ENCODE measurements around the gene RUSF1. TPM values are rescaled to one million over a fixed set of nuclear protein-coding genes. Genes with fewer than 3 reads are reported as not detected.

The RUSF1 gene
- total and polyA plus RNA-seq, 2 experiments from 2014 or later: 34.6 to 74.0 TPM

DNA sequence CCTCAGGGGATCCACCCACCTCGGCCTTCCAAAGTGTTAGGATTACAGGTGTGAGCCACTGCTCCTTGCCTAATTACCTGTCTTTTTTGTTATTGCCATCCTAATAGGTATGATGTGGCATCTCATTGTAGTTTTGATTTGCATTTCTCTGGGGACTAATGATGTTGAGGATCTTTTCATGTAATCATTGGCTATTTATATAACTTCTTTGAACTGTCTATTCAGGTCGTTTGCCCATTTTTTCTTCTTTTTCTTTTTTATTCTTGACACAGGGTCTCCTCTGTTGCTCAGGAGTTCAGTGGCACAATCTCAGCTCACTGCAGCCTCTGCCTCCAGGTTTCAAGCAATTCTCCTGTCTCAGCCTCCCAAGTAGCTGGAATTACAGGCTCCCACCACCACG is 37.6 kb downstream of the RUSF1 start:
- H3K36me3 ChIP-seq (ENCODE audit: low read depth): peaks cover 20% of the 10 kb centered on the region
- 75 to 81% methylated on average over 3 of the region's 3 CpGs for WGBS, 2 experiments (ENCODE audit: low coverage in 1 of 2, low lambda C conversion rate in 2 of 2, missing lambda C conversion rate in 2 of 2)
- peak overlapping the region; percentile 90 for H3K9ac ChIP-seq
- peak overlapping the region; percentile 65 for H2AFZ ChIP-seq
- H4K20me1 ChIP-seq (ENCODE audit: insufficient read depth): no peaks in the 10 kb centered on the region
- TF ChIP-seq EZH2phosphoT487 (IDR thresholded peaks at IDR 0.05; ENCODE audit: insufficient read depth, low read depth): no peak
- TF ChIP-seq EZH2 (IDR thresholded peaks at IDR 0.05; ENCODE audit: insufficient read depth, poor library complexity, severe bottlenecking): no peak
- in situ Hi-C loops (cut with MboI): no loop called here
- H3K27me3 ChIP-seq (replicated peaks; ENCODE audit: insufficient read depth): no peaks in the 10 kb centered on the region
- peaks cover 6% of the 10 kb centered on the region; the same call in 1 of the 2 replicates for H3K4me1 ChIP-seq (ENCODE audit: insufficient read depth)
- peak overlapping the region; percentile 90 for H3K4me2 ChIP-seq (ENCODE audit: unreplicated experiment)
- H3K4me3 ChIP-seq: peak overlapping the region; percentile 86
- no peak for DNase-seq
- H3K9me3 ChIP-seq (ENCODE audit: low read depth): no peaks in the 10 kb centered on the region
- H3F3A ChIP-seq (ENCODE audit: insufficient read depth): peaks cover 28% of the 10 kb centered on the region
- peaks cover 28% of the 10 kb centered on the region for H3K79me2 ChIP-seq (ENCODE audit: insufficient read depth)
- no peaks in the 10 kb centered on the region for H3K9me2 ChIP-seq (ENCODE audit: insufficient read depth)
- peak overlapping the region; percentile 88 for H3K27ac ChIP-seq

DNA sequence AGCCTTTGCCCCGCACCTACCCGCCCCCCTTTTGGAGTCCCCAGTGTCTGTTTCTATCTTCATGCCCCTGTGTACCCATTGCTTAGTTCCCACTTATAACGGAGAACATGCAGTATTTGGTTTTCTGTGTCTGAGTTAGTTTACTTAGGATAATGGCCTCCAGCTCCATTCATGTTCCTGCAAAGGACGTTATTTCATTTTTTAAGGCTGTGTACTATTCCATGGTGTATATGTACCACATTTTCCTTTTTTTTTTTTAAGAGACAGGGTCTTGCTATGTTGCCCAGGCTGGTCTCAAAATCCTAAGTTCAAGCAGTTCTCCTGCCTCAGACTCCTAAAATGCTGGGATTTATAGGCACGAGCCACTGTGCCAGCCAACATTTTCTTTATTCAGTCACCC is 40.3 kb downstream of the RUSF1 start:
- 72 to 77% methylated on average over 5 of the region's 5 CpGs for WGBS, 2 experiments (ENCODE audit: low coverage in 1 of 2, low lambda C conversion rate in 2 of 2, missing lambda C conversion rate in 2 of 2)
- Histone ChIP-seq H3K79me2 (ENCODE audit: insufficient read depth) (peaks cover 14% of the 10 kb centered on the region), H2AFZ (no peak overlapping the region), H3K27ac (no peak overlapping the region), H3K36me3 (ENCODE audit: low read depth) (no peaks in the 10 kb centered on the region), H3K4me2 (ENCODE audit: unreplicated experiment) (no peak overlapping the region), H4K20me1 (ENCODE audit: insufficient read depth) (no peaks in the 10 kb centered on the region), H3K9ac (no peak overlapping the region), H3K27me3 (replicated peaks; ENCODE audit: insufficient read depth) (no peaks in the 10 kb centered on the region), H3K9me3 (ENCODE audit: low read depth) (no peaks in the 10 kb centered on the region), H3F3A (ENCODE audit: insufficient read depth) (peaks cover 15% of the 10 kb centered on the region; the same call in 1 of the 2 replicates), H3K4me3 (no peak overlapping the region), H3K4me1 (ENCODE audit: insufficient read depth) (peaks cover 6% of the 10 kb centered on the region; the same call in 1 of the 2 replicates), H3K9me2 (ENCODE audit: insufficient read depth) (no peaks in the 10 kb centered on the region)
- TF ChIP-seq EZH2phosphoT487 (IDR thresholded peaks at IDR 0.05; ENCODE audit: insufficient read depth, low read depth) (no peak), EZH2 (IDR thresholded peaks at IDR 0.05; ENCODE audit: insufficient read depth, poor library complexity, severe bottlenecking) (no peak)
- DNase-seq: no peak
- in situ Hi-C loops (cut with MboI): no loop called here

DNA sequence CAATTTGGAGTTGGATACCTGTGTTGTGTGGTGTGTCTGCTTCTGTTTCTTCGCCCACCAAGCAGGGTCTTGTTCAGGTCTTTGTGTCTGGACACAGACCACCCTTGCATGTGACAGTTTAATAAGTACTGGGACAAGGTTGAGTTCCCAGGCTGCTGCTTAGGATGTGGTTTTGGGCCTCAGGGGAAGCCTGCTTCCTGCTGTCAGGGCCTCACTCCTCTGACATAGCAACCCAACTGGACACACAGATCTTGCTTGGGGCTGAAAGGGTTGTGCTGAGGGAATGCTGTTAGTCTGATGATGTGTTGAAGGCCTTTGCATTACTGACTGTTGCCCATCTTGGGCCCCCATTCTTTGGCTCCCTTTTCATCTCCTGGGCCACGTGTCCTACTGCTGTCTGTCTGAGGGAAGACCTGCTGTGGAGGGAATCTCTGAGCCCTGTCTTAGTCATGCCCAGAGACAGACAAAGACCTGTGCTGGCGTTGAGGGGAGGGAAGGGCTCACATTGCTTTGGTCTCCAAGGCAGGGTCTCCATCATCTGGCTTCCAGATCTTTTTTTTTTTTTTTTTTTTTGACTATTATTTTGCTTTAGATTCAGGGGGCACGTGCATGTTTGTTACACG is 40.9 kb downstream of the RUSF1 start:
- Histone ChIP-seq H3K79me2 (ENCODE audit: insufficient read depth) (peaks cover 14% of the 10 kb centered on the region), H3K4me3 (no peak overlapping the region), H3K9me2 (ENCODE audit: insufficient read depth) (no peaks in the 10 kb centered on the region), H3K36me3 (ENCODE audit: low read depth) (no peaks in the 10 kb centered on the region), H3F3A (ENCODE audit: insufficient read depth) (peaks cover 15% of the 10 kb centered on the region; the same call in 1 of the 2 replicates), H3K27ac (no peak overlapping the region), H3K9me3 (ENCODE audit: low read depth) (no peaks in the 10 kb centered on the region), H3K4me2 (ENCODE audit: unreplicated experiment) (no peak overlapping the region), H2AFZ (no peak overlapping the region), H3K4me1 (ENCODE audit: insufficient read depth) (peaks cover 6% of the 10 kb centered on the region; the same call in 1 of the 2 replicates), H3K9ac (no peak overlapping the region), H3K27me3 (replicated peaks; ENCODE audit: insufficient read depth) (no peaks in the 10 kb centered on the region), H4K20me1 (ENCODE audit: insufficient read depth) (no peaks in the 10 kb centered on the region)
- DNase-seq: no peak
- 75 to 86% methylated on average over 4 to 5 of the region's 5 CpGs for WGBS, 2 experiments (ENCODE audit: low coverage in 1 of 2, low lambda C conversion rate in 2 of 2, missing lambda C conversion rate in 2 of 2)
- TF ChIP-seq EZH2 (IDR thresholded peaks at IDR 0.05; ENCODE audit: insufficient read depth, poor library complexity, severe bottlenecking) (no peak), EZH2phosphoT487 (IDR thresholded peaks at IDR 0.05; ENCODE audit: insufficient read depth, low read depth) (no peak)
- in situ Hi-C loops (cut with MboI): no loop called here

DNA sequence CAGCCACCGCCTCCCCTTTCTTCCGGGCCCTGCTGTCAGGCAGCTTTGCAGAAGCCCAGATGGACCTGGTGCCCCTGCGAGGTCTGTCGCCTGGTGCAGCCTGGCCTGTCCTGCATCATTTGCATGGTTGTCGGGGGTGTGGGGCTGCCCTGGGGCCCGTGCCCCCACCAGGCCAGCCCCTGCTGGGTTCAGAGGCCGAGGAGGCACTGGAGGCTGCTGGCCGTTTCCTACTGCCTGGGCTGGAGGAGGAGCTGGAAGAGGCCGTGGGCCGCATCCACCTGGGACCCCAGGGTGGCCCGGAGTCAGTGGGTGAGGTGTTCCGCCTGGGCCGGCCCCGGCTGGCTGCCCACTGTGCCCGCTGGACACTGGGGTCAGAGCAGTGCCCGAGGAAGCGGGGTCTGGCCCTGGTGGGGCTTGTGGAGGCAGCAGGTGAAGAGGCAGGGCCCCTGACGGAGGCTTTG is 41.8 kb downstream of the RUSF1 start:
- Histone ChIP-seq H3K4me3 (no peak overlapping the region), H3K79me2 (ENCODE audit: insufficient read depth) (peaks cover 19% of the 10 kb centered on the region), H3K4me2 (ENCODE audit: unreplicated experiment) (no peak overlapping the region), H3K9me3 (ENCODE audit: low read depth) (no peaks in the 10 kb centered on the region), H4K20me1 (ENCODE audit: insufficient read depth) (no peaks in the 10 kb centered on the region), H3K27ac (no peak overlapping the region), H3K9ac (no peak overlapping the region), H3K27me3 (replicated peaks; ENCODE audit: insufficient read depth) (no peaks in the 10 kb centered on the region), H3K4me1 (ENCODE audit: insufficient read depth) (peaks cover 6% of the 10 kb centered on the region; the same call in 1 of the 2 replicates), H2AFZ (no peak overlapping the region), H3F3A (ENCODE audit: insufficient read depth) (peaks cover 11% of the 10 kb centered on the region; the same call in 1 of the 2 replicates), H3K36me3 (ENCODE audit: low read depth) (no peaks in the 10 kb centered on the region), H3K9me2 (ENCODE audit: insufficient read depth) (no peaks in the 10 kb centered on the region)
- in situ Hi-C loops (cut with MboI): no loop called here
- WGBS, 2 experiments (ENCODE audit: low coverage in 1 of 2, low lambda C conversion rate in 2 of 2, missing lambda C conversion rate in 2 of 2): 92% methylated on average over 17 to 18 of the region's 18 CpGs
- TF ChIP-seq EZH2phosphoT487 (IDR thresholded peaks at IDR 0.05; ENCODE audit: insufficient read depth, low read depth) (no peak), EZH2 (IDR thresholded peaks at IDR 0.05; ENCODE audit: insufficient read depth, poor library complexity, severe bottlenecking) (no peak)
- DNase-seq: no peak
